Urothelium cell line (cell line): Measurements from ENCODE around the gene LMF1.

Experiments
- DNase-seq: peaks from one replicate; pipeline ENCODE4 v3.0.0; 2011; ENCODE audit warnings: low spot score, mixed read lengths
- FAIRE-seq: peaks from 2 replicates; lab custom pipeline; 2011; peaks lifted over from hg19 to GRCh38; lab: Jason Lieb, UNC

LMF1 gene

DNA sequence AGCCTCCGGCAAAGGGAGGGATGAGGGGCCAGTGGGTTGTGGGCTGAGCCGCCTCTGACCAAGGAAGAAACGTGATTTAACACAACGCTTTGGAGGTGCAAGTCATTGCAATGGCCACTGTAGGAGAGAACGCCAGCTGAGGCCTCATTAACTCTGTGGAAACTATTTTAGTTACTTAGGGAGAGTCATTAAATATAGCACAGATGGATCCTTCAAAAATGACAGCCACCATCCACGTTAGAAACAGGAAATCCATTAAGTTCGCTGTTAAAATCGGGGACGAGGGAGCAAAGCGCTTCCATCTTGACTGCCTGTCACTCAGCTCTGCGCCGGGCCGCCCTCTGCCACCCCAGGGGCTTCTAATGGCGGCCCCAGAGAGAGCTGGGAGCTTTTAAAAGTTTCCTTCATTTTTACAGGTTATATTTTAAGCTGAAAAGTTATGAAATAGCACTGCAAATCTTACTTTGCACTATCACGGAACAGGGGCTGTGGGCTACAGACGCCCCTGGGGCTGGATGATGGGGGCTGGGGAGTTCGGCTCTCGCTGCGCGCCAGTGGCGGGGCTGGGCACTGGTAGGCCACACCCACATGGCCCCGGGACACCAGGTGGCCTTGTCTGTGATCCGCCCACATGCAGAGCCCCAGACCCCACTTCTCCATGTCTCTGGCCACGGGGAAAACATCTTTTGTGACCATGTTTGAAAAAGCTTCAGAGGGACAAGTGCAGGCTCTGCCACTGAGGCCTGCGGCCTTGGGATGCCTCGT is 54.6 kb downstream of the LMF1 start:
- FAIRE-seq (no peak), DNase-seq (no peak)

DNA sequence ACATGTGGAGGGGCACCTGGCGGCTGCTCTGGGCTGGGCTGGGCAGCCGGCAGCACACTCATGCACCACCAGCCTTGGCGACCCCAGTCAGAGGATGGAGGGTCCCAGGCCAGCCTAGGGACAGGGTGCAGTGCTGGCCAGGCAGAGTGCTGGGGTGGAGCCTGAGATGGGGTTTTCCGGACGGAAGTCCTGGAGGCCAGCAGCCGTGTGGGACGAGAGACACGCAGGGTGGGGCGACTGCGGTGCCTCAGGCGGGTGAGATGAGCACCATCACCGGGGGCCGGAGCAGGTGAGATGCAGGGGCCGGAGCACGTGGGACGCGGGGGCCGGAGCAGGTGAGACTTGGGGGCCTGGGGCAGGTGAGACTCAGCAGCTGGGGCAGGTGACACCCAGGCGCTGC is 55.2 kb downstream of the LMF1 start:
- DNase-seq (no peak), FAIRE-seq (no peak)

DNA sequence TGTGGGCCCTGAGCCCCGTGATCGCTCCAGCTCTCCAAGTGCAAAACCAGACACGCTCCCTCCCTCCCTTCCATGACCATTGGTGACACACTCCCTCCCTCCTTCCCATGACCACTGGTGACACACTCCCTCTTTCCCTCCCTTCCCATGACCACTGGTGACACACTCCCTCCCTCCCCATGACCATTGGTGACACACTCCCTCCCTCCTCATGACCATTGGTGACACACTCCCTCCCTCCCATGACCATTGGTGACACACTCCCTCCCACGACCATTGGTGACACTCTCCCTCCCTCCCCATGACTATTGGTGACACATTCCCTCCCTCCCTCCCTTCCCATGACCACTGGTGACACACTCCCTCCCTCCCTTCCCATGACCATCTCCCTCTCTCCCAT is 56.3 kb downstream of the LMF1 start:
- no peak for DNase-seq
- FAIRE-seq: peak; percentile 99

DNA sequence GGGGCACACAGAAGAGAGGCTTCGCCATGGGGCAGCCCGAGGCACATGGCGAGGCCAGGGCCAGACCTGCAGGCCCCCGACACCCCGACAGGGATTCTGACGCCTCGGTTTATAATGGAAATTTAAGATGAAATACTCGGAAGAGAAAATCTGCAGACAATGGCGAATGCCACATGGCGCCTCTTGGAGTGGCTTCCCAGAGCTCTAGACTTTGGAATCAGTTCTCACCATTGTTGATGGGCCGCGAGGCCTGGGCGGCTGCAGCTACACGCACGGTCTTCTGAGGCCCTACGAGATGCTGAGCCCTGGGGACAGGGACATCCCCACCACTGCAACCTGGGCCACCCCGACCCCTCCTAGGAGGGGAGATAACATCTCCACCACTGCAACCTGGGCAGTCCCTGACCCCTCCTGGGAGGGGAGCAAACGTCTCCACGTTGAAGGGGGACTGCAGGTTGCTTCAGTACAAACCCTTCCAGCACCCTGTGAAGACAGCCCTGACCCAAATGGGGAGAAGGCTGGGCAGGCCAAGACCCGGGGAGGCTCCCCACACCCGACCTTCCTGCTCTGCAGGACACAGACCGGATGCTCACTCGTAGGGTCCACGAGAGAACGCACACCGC is 56.9 kb downstream of the LMF1 start:
- FAIRE-seq (no peak), DNase-seq (no peak)

DNA sequence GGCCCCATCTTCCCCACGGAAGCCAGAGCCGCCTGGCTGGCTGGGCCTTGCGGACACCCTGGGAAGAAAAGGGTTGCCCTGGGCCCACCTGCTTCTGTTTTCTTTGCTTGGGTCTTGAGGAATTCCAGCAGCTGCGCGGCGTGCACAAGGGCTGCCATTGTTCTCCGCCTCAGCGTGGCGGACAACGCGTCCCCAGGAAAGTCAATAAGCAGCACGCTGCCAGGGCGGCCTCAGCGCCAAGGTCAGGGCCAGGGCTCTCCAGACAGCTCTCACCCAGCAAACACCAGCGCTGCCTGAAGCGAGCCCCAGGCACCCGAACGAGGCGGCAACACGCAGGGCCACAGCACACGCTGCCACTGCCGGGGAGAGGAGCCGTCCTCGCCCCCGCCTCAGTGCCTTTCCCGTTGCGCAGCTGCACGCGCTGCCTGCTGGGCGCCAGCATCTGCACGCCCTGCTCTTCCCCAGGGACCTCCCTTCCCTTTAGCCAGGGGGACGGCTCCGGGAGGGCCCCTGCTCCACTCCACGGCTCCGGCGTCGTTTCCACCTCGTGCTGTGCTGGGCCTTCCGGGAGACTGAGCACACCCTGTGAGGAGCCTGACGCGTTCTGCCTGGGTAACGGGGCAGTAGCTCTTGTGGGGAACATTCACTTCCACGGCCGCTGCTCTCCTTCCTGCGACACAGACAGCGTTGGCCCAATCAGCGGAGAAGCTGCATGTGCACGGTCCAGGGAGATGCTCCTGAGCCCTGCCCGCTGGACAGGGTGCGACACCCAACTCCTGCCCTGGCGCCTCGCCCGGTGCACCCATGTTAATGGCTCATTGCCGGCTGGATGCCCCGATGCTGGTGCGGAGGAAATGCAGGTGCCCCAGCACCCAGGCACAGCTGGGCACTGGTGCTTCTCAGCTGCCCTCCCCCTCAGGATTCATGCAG is 57.8 kb downstream of the LMF1 start:
- FAIRE-seq (no peak), DNase-seq (no peak)

DNA sequence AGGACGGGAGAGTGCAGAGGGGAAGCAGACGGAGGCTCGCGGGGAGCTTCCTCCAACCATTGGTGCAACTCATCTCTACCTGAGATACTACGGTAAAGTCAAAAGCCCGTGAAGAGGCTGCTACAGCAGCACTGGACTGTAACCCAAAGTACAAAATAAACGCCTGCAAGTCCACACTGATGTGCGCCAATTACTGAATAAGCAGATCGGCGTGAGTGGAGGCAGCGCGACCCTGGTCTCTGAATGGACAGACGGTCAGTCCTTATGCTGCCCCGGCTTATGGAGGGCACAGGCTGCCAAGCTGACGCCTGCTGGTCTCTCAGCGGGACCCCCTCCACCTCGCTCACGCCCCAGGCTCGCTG is 58.5 kb downstream of the LMF1 start:
- FAIRE-seq (no peak), DNase-seq (no peak)

DNA sequence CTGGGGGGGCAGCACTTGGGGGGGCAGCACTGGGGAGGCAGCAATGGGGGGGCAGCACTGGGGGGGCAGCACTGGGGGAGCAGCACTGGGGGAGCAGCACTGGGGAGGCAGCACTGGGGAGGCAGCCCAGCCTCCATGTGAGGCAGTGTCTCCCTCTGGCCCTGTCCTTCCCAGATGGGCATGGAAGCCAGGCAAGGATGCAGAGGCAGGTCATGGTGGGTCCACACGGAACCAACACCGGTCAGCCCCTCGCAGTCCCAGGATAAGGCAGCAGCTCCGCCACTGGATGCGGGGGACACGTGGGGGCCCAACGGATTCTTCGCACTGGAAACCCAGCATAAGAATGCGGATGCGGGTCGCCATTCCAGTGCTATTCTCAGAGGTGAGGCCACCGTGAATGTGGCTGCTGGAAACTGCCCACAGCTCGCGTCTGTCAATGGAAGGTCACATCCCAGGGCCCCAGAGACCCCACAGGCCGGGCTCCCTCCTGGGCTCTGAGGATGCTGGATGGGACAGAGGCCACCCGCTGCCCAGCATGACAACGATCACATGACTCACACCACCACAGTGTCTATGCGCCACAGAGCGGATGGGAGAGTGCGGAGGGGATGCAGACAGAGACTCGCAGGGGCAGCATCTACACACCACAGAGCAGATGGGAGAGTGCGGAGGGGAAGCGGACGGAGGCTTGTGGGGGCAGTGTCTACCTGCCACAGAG is 59.0 kb downstream of the LMF1 start:
- no peak for FAIRE-seq
- DNase-seq: no peak

DNA sequence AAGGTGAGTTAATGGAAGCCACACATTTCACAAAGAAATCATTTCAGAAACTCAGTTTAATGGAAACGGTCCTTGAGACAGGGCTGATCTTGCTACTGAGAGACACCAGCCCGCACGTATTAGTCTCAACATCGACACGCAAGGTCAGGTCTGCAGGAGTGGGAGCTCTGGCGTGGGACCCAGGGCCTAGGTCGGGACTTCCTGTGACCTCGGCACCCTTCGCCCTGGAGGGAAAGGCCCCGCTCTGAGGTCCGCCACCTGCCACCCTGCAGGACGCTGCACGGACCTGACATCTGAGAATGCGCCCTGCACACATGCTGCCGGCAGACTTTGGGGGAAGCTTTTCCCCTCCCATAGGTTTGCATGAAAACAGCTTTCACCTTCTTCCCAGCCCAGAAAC is 59.7 kb downstream of the LMF1 start:
- FAIRE-seq (no peak), DNase-seq (no peak)

DNA sequence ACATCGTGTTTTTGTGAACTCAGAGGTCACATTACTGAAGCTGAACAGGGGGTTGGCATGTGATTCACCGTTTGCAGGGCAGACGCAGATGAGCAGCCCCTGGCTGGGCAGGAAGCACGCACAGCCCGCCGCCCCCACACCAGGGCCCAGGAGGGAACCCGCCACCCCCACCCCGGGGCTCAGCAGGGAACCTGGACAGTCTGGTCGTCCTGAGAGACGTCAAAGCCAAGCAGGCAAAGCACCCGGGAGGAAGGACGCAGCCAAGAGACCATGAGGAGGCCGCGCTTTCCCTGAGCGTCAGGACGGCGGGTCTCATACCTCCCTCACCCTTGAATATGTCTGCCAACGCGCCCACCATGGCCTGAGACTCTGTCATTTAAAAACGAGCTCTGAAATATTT is 60.6 kb downstream of the LMF1 start:
- FAIRE-seq: no peak
- DNase-seq: no peak

DNA sequence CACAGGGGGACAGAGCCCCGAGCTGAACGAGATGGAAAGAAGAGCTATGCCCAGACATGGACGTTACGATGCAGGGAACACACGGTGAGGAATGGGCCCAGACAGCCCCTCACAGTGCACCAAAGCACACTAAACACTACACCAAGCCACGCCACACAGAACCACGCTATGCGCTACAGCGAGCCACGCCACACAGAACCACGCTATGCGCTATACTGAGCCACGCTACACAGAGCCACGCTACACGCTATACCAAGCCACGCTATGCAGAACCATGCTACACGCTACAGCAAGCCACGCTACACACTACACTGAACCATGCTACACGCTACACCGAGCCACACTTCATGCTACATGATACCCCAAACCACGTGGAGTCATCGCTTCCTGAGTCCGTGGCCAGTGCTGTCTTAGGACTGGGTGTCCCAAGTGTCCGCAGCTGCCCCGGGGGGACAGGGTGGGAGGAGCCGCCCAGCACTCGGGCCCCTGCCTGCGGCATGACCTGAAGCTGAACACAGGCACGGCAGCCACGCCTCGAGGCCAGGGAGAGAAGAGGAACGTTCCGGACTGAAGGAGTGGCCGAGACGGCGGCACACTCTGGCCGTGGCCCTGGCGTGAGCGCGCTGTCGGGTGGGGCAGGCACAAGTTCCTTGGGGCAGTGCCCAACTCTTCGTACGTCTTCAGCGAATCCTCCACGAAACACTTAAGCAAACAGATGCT is 61.3 kb downstream of the LMF1 start:
- DNase-seq (no peak), FAIRE-seq (no peak)

DNA sequence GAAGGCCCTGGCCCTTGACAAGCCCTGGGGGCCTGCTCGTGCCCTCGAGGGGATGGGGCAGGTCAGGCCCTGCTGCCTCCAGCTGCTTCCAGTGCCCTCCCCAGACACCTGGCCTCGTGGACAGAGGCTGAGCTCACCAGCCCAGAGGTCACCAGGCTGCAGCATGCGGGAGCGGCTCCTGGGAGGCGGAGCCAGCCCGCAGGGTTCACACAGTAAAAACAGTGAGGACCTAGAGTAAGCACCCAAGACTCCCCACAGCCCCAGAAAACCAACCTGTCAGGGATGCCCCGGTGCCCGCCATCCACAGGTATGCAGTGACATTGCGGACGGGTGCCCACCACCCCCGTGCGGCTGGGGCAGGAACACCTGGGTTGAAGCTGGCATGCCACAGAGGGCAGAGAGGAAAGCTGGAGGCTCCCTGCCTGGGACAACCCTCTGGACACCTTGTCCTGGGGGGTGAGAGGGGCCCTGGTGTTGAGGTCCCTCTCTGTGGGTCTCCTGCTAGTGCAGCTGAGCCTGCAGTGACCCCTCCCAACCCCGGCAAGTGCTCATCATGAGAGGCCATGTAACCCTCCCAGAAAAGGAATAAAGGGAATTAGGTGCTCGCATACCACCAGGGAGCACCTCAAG is 62.1 kb downstream of the LMF1 start:
- no peak for FAIRE-seq
- DNase-seq: no peak

DNA sequence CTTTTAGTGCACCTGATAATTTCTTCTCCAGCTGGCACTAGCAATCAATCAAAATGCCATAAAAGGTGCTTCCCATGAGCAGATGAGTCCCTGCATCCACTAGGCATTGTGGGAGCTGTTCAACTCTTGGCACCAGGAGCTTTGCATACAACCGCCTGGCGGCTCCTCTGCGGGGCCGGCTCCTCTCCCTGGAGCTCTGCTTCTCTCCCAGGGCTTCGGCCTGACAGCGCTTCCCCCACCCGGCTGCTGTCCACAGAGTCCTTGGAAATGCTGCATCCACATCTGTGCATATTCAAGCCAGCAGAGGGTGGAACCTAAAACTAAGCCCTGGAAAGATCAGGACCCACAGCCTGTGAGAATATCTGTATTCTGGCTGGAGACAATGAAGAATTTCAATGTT is 62.9 kb downstream of the LMF1 start:
- DNase-seq (no peak), FAIRE-seq (no peak)

DNA sequence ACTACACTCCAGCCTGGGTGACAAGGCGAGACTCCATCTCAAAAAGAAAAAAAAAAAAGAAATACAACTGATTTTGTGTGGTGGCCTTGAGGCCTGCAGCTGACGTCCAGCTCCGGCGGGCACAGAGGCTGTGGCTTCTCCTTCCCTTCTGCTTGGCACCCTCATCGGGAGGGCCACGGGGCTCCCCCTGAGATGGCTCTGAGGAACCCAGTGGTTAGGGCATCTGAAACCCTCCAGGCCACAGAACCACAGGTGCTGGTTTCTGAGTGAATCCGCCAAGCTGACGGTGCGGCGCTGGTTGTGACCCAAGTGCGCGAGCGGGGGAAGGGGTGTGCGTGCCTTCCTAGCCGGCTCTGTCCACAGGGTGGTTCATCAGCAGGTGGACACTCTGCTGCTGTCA is 63.4 kb downstream of the LMF1 start:
- FAIRE-seq (no peak), DNase-seq (no peak)

DNA sequence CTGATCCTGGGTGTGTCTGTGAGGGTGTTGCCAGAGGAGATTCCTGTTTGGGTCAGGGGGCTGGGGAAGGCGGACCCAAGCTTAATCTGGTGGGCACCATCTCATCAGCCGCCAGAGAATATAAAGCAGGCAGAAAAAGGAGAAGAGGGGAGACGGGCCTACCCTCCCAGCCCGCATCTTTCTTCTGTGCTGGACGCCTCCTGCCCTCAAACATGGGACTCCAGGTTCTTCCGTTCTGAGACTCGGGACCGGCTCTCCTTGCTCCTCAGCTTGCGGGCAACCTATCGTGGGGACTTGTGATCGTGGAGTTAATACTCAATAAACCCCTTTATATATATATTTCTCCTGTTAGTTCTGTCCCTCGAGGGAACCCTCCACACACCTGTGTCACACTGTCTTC is 64.5 kb downstream of the LMF1 start:
- no peak for DNase-seq
- FAIRE-seq: no peak

DNA sequence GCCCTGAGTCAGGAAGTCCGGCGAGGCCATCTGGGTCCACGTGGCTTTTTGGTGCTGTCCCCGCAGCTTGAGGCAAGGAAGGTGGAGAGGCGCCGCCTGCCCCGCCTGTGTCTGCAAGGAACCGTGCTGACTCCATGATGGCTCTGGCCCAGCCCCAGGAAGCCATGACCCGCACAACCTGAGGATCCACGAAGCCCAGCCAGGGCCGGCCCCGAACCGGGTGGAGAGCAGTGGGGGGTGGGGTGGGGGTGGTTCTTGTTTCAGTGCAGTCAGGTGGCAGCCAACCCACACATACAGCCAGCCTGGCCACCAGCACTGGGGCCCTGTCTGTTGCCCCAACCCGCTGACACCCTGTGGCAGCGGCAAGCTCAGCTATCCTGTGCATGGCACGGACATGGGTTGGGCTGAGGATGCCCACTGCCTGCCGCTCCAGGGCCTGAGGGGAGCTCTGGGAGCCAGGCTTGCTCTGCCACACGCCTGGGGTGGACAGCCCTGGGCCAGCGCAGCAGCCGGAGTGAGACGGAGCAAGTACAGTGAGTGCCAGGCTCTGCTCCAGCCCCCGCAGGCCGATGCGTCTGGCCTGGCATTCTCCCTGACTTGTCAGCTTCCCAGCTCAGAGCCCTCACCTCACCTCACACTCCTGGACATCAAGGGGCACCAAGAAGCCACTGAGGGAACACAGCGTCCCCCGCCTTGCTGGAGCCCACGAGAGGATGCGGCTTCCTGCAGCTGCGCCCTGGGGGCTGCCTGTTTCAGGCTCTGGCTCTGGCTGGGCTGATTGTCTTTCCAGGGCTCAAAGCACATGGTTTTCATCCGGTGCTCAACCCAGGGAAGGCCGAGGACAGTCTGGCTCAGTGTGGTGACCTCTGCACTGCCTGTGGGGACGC is 68.8 kb downstream of the LMF1 start:
- no peak for FAIRE-seq
- DNase-seq: no peak

DNA sequence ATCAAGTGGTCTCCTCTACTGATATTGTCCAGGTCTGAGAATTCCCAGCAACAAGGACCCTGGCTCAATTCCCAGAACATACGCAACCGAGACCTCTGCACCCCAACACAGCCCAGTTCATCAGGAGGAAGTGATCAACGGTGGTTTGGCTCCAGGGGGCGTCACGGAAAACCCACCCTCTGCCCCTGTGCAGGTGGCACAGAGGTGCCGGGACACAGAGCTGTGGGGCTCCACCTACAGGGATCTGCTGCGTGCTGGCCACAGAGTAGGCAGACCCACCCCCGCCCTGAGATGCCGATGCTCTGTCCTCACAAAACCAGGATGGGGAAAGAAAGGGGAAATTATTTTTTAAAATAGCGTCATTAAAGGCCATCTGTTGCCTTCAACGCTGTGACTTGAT is 69.6 kb downstream of the LMF1 start:
- FAIRE-seq (no peak), DNase-seq (no peak)

DNA sequence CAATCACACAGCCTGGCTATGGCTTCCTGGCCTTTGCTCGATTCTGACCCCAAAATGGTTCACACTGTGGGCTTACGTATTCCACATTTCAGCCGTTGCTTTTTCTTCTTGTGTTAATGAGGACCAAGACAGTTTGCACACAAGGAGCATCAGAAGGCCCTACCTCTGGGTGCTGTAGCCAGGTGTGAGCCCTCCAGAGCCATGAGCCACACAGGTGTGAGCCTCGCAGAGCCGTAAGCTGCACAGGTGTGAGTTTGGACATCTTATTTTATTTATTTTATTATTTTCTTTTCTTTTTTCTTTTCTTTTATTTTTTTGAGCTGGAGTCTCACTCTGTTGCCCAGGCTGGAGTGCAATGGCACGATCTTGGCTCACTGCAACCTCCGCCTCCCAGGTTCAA is 70.6 kb downstream of the LMF1 start:
- DNase-seq (no peak), FAIRE-seq (no peak)

DNA sequence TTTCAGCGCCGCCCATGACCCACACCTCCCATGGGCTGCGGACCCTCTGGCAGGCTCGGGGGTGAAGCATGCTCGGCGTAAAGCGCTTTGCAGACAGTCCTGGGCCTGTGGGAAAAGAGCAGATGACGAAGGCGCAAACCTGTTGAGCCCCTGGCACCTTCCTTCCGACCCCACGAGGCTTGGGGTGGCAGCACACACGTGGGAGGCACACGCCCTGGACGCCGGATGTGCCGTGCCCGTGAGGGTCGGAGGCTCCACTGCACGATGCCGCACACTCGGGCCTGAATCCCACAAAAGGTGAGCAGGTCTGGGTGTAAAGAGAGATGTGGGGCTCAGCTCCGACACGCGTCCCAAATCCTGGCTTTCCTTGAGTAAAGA is 71.1 kb downstream of the LMF1 start:
- no peak for FAIRE-seq
- no peak for DNase-seq
